ENCODE results near the gene GNAO1.

Gene GNAO1

DNA sequence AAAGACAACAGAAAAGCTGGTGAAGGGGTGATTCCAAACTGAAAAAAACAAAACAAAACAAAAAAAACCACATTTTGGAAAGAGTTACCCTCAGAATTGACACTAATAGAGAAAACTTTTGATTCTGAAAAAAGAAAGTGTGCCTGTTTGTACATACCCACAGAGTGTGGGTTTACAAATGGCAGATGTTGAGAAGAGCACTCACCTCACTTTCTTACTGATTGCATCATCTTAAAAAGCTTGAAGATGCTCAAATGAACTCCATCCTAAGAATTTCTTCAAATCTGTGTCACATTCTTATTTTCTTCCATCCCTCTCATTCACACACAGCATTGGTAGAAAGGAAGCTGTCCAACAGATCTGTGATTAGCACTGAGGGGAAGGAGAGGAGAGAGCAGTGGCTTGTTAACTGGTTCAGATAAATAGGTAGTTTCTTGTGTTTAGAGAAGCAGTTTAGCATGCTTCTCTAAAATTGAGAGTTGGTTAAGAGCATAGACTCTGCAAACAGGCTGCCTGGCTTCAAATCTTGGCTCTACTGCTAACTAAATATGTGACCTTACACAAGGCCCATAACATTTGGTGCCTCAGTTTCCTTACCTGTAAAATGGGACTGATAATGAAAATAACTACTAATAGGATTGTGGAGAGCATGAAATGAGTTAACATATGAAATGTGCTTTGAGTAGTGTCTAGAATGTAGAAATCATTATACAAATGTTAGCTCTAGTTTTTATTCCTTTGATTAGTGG lies 6.9 kb downstream of the GNAO1 start:
- DNase-seq (ENCODE audit: low read depth in 2 of 2), result no peak

DNA sequence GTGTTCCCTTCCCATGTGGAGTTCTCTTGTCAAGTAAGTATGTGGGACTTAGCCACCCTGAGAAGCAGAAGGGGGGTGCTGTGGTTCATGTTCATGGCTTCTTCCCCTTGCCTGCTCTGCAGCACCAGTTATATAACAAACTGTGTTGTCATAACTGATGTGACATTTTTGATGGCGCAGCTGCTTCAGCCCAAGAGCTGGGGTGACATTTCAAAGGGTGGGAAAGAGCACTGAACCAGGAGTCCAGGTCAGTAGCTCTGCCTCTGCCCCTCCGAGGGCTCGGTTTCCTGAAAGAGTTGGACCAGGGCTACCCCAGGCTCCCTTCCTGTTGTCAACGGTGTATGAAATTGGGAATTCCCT lies 7.4 kb downstream of the GNAO1 start:
- no peak for DNase-seq (ENCODE audit: low read depth in 2 of 2)

DNA sequence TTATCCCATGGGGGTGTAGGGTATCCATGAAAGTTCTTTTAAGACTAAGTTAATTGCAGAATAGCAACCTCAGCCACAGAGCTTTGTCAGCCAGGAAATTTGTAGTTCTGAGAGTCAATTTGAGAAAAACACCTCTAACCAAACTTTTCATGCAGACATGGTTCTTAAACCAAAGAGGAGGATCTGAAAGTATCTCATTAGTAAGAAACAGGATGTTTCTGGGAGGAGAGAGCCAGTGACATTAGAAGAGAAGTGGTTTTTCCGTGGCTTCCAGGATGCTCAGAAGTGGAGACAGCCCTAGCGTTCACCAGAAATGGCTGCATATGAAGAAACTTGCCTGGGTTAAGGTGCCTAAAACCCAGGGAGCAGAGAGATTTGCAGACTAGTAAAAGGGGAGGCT lies 7.9 kb downstream of the GNAO1 start:
- no peak for DNase-seq (ENCODE audit: low read depth in 2 of 2)

DNA sequence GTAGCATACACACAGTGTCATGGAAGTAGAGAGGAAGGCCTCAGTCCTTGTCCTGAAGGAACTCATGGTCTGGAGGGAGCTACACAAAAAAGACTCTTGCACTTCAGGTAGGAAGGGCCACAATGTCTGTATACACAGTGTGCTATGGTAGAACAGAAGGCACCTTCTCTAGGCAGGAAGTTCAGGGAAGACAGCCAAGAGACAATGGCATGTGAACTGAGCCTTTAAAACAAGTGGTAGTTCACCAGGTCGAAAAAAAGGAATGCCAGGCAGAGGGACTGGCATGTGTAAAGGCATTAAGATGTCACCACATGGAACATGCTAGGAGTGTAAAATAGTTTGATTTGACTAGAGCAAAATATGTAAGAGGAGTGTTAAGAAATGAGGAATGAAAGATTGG lies 9.7 kb downstream of the GNAO1 start:
- DNase-seq (ENCODE audit: low read depth in 2 of 2), result no peak

DNA sequence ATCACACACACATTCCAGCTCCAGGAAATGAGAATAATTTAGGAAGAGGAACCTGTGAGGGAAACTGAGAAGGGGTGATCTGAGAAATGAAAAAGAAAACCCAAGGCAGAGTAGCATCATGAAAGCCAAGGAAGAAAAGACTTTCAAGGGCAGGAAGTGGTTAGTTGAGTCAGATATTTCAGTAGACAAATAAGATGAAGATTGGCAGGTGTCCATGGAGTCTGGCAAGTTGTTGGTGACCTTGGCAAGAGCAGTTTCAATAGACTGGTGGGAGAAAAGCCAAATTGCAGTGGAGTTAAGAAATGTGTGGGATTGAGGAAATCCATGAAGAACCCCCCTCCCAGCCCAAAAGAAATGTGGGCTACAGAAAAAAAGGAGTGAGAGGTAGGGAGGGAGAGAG lies 10.7 kb downstream of the GNAO1 start:
- no peak for DNase-seq (ENCODE audit: low read depth in 2 of 2)

DNA sequence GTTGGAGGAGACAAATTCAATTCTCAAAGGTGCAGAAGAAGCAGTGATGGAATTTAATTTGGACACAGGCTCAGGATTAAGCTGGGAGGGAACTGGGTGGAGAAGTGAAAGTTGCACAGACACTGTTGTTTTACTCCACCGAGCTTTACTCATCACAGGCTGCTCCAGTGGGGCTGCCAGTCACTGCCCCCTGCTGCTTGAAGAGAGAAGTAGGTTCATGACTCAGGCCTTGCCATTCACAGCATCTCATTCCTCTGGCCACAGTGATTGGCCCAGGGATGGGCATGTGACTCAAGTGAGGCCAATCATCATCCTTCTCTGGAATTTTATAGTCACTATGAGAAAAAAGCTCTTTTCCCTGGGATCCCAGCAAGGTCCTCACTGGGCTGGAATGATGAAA lies 11.8 kb downstream of the GNAO1 start:
- DNase-seq (ENCODE audit: low read depth in 2 of 2), result no peak

DNA sequence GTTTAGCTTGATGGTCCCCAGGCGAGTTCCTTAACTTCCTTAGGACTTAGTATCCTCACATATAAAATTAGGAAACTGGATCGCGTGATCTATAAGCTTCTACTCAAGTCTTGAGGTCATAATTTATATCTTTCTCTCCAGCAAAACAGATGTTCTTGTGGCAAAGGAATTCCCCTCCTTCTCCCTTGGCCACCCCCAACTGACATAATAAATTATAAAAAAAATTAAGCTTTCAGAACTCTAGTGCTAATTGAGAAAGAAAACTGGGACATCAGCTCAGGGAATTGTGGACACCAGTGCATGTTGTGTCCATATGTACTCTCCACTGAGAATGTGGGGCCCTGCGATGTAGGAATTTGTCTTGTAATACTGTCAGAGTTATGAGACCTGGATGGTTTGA lies 13.5 kb downstream of the GNAO1 start:
- DNase-seq (ENCODE audit: low read depth in 2 of 2), result no peak

DNA sequence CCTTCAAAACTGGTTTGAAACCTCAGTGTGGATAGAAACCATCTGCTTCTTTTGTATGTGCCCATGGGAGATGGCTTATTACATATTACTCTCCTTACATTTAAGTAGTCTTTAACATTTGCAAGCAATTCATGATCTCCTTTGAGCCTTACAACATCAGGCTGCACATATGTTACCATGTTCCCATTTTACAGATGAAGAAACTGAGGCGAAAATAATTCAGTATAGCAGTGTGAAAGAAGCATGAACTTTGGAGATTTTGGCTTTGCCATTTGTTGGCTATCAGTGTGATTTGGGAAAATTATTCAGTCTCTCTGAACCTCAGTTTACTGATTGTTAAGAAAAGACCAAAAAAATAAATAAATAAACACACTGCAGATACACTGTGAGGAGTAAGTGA lies 15.7 kb downstream of the GNAO1 start:
- no peak for DNase-seq (ENCODE audit: low read depth in 2 of 2)

DNA sequence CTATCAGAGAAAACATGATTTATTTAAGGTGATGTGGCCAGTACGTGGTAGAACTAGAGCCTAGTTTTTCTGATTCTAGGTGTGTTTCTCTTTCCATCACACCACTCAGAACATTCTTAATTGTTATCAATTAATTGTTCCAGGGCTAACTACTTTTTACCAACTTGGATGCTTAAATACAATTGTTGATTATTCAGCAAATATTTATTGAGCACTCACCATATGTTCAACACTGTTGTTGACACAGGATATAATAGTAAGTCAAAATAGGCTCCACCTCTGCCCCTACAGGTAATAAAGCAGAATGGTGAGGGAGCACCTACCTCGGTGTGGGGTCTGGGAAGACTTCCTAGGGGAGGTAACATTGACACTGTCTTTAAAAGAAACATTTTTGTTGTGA lies 16.1 kb downstream of the GNAO1 start:
- DNase-seq (ENCODE audit: low read depth in 2 of 2), result no peak

DNA sequence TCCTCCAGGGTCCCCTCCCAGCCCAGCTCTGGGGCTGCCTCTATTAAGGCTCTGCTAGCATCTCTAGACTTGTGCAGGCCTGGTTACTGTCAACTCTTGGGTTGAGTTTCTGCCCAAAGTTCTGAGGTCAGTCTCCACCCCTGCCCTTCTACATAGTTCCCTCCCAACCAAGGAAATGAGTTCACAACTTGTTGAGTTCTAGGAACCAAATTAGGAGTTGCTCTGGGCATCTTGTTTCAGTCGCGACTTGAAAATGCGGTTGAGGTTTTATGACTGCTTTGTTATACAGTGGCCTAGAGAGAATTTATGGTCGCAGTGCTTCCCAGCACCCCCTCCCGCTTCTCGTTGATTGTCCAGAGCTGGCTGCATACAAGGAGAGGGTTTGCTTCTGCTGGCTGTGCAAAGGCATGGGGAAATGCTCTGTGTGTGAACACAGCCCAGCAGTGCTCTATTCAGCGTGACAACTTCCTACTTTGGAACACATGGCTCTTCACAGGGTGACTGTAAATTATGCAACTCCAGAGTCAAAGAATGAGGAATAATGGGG lies 20.2 kb downstream of the GNAO1 start:
- DNase-seq (ENCODE audit: low read depth in 2 of 2), result no peak

DNA sequence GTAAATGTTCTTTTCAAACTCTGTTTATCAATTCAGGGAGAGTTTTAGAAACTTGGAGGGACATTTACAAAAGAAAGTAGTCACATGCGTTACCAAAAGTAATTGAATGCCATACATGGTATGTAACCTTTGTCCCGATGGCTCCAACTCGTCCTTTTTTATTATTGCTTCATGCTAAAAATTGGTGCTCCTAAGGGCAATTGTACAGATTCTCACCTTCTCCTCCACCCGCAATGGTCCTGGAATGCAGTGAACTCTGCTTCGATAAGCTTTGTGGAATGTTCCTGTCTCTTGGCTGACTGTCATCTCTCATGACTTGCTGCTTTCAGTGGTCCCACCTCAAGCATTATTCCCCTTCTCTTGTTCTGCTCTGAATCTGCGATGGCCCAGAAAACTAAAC lies 20.9 kb downstream of the GNAO1 start:
- DNase-seq (ENCODE audit: low read depth in 2 of 2), result no peak

DNA sequence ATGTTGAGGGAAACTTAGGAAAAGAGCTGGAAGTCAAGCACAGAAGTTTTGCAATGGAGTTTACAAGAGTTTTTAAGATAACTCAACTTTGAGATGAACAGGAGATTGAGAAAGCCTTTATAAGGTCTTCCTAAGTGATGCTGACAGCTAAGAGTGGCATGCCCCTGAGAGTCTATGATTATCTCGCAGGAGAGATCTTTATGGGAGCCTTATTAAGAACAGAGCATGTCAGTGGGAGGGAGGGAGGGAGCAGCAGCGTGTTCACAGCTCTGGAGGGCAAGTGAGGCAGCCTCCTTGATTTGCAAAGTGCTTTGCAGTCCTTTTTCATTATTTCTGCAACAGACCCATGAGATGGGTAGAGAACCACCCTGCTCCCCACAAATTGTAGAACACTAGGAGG lies 30.7 kb downstream of the GNAO1 start:
- no peak for DNase-seq (ENCODE audit: low read depth in 2 of 2)

DNA sequence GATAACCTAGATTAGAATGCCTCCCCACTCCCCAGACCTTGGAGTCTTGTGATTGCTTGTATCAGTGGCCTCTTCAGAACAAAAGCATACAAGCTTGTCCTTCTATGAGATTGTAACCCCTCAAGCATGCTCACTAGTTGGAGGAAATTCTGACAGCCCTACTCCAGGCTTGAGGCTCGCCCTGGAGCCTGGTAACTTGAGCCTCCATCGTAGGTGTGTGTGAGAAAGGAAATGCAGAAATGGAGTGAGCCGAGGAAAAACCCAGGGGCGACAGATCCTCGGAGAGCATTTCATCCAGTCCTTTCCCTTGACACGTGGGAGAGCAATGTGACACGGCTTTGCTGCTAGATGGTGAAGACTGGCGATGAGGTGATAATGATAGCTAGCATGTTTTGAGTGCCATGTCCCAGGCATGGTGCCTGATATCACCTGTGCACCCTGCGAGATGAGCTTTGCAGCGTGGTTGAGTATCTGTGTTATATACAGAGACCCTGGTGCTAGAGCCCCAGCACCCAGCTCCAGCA lies 31.2 kb downstream of the GNAO1 start:
- no peak for DNase-seq (ENCODE audit: low read depth in 2 of 2)

DNA sequence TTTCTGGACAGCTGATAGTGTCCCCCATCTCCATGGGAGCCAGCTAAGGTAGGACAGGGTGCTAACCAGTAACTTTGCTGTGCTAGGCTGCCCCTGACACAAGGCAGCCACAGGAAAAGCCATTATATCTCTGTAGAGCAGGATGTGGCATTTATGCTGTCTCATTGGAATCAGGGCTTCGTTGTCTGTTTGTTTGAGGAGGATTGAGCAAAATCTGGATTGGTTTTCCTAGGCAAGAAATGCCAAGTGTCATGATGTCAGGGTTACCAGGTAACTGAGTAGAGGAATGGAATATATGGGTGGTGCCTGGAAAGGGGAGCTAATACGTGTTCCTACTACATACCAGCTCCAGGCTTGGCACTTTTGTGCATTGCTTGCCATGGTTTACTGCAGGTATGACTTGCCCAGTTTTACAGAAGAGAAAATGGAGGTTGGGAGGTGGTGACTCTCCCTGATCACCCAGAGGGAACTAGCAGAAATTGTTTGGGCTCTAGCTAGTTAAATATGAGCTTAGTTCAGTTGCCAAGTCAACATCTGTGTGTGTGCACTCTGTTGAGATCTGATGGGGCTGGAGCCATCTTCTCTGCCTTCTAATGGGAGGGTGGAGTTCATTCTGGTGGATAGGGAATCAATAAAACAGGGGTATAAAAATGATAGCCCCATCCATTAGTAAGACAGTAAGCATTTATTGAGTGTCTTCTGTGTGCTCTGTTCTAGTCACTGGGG lies 33.9 kb downstream of the GNAO1 start:
- DNase-seq (ENCODE audit: low read depth in 2 of 2), result no peak

DNA sequence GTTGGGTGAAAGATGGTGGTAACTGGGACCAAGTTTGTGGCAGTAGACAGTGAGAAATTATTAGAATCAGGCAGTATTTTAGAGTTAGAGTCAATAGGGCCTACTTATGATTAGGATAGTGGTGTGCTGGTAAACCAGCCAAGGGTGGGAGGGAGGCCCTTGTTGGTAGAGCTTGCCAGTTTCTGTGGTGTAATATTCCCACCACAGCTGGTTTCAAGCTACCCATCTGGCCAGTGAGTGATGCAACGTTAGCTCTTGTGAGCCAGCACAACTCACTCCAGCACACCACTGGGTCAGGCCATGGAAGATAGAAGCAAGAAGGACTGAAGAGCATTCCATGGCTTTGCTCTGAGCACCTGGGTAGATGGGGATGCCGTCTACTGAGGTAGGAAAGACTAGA lies 34.9 kb downstream of the GNAO1 start:
- DNase-seq (ENCODE audit: low read depth in 2 of 2), result no peak

DNA sequence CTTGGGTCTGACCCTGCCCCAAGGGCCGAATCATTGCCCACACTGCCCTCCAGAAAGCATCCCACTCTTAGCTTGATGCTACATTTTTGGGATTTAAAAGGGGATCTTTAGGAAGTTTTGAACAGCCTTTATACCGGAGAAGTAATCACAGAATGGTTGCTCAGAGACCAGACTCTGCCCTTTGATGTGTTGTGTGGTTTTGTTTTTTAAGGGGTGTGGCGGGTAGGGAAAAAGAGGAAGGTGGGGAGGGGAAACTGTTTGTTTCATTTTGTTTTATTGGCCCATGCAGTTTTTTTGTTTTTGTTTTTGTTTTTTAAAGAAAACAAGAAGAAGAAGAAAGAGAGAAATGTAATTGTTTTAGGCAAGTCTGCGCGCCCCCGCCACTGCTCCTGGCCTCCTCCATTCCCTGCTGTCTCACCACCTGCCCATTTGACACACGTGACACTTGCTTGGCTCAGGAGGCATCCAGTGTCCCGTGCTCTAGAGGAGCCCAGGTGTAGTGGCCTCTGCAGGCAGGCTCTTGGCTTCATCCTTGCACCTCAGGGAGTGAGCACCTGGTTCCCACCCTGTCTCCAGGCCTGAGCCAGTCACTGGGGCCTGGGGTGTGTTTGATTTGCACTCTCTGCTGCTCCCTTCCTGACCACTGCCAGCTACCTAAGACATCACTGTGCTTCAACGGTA lies 35.7 kb downstream of the GNAO1 start:
- no peak for DNase-seq (ENCODE audit: low read depth in 2 of 2)

DNA sequence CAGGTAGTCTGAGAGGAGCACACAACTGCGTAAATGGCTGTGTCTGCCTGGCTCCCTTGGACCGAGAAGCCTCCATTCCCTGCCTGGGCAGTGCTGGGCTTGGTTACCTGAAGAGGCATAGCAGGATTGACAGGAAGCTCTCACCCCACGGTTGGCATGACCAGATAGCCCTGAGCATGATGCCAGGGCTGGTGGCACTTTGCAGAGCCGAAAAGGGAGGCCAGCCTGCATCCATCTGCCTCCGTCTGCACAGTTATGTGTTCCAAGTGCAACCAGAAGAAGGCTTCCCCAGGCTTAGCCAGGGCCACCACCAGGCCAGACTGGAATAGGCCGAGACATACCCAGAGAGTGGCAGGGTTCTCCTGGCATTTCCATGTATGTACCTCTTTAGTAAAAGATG lies 36.6 kb downstream of the GNAO1 start:
- DNase-seq (ENCODE audit: low read depth in 2 of 2), result no peak

DNA sequence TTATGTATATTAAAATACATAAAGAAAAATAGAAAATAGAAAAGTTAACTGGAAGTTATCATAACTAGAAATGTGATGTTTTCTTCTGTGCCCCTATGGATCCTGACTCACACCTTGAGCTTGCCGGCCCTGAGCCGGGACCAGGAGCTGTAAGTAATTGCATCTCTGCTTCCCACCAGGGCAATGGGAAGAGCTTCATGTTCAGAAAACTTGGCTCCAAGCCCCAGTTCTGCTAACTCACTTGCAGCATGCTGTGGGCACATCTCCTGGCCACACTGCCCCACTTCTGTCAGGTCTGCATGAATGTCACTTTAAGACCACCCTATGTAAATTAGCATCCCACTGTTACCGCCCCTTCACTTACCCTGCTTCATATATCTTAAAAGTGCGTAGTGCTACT lies 37.2 kb downstream of the GNAO1 start:
- DNase-seq (ENCODE audit: low read depth in 2 of 2), result no peak

DNA sequence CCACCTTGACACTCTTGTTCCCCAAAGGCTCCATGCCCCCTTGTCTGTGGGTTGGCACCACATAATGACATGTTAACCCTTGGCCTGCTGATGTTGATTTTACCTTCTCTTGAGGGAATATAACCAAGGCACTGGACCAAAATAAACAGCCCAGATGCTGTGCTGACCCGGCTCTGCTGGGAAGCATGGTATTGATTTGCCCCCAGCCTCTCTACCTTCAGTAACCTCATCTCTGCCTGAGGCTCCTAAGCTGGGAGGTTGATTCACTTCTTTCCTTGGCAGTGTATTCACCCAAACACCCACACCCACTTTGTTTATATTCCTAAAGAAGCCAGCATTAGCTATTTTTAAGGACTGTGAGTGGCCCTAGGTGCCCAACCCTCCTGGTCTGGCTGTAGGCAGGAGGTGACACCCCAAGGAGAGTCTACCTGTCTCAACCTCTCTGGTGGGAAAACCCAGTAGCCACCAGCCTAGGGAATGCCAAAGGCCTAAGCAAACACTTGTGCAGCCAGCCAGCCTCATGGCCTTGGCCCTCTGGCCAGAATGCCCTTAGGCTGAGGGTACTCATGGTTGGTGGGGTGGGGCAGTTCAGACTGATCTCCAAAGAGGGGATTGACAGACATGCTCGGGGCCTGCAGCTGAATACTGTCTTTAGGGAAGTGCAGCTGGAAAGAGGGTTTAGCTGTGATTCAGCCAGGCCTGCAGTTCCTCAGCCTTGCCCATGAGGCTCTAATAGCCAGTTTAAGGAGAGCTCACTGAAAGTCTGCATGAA lies 42.7 kb downstream of the GNAO1 start:
- DNase-seq (ENCODE audit: low read depth in 2 of 2), result no peak

DNA sequence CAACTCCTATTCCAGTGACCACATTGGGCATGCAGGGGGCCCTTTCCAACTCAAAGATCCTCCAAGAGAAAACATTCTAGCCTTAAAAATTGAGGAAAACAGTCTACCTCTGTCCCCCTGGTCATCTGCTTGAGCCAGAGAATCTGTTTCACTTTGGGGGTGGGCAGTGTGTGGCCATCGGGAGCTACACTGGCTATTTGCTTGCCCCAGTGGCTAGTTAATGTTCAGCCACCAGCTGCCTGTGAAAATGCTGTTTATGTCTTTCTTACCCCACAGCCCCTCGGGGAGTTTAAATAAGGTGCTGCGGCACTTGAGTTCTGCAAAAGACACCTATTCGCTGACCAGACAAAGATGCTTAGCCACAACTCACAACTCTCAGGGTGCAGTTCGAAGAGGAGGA lies 43.4 kb downstream of the GNAO1 start:
- no peak for DNase-seq (ENCODE audit: low read depth in 2 of 2)

DNA sequence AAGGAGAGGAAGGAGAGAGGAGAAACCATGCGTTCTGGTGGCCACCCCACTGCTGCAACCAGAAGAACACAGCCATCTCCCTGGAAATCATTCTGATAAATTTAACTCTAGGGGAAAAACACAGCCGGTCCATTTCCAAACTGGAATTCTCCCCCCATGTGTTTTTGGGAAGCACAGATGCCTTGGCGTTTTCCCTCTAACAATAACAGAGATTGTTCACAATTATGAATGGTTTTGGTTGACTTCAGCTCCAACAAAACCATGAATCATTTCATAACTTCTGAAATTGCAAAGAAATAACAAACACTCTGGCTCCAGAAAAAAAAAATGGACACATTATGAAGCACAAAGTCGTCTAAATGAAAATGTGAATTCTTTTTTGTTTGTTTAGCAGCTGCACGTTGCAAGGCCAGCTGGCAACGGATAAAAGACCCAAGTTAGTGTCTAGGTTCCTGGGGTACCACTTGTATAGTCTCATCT lies 46.2 kb downstream of the GNAO1 start:
- DNase-seq (ENCODE audit: low read depth in 2 of 2), result no peak

DNA sequence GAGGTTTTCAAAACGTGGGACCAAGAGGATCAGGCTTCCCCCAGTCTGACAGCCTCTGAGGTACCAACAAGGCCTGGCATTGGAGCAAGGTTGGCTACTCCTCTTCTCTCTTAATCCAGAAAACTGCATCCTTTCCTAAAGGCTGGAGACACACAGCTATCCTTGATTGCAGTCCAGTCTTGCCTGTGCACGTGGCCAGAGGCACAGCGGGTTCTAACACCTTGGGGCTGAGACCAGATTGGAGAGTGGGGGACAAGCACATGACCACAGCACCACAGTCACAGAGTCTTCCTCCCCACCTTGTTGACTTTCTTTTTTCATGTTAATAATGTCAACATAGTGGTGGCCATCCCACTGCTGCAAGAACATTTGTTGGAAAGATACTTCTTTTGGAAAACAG lies 46.9 kb downstream of the GNAO1 start:
- DNase-seq (ENCODE audit: low read depth in 2 of 2), result no peak

All from stimulated activated CD4-positive, alpha-beta T cell treated with anti-CD3 and anti-CD28 coated beads, Interleukin-12 subunit alpha, Interleukin-12 subunit beta, amount 100 ng/mL, for 24 hours (primary cell).